ENCODE measurements around the gene PIP4K2C. TPM values are rescaled to one million over a fixed set of nuclear protein-coding genes. Genes with fewer than 3 reads are reported as not detected.
"Not testable (repeated sequence)": the region's sequence is repeated elsewhere in the genome, so short reads cannot be mapped to it uniquely, and the experiment has no call there.

PIP4K2C gene
- total and polyA plus RNA-seq, 10 of the 15 experiments (the other 5 are each of a cell fraction or from before 2014, with no cell fraction given) = 4.8 to 25.1 (median 14.9) TPM

DNA sequence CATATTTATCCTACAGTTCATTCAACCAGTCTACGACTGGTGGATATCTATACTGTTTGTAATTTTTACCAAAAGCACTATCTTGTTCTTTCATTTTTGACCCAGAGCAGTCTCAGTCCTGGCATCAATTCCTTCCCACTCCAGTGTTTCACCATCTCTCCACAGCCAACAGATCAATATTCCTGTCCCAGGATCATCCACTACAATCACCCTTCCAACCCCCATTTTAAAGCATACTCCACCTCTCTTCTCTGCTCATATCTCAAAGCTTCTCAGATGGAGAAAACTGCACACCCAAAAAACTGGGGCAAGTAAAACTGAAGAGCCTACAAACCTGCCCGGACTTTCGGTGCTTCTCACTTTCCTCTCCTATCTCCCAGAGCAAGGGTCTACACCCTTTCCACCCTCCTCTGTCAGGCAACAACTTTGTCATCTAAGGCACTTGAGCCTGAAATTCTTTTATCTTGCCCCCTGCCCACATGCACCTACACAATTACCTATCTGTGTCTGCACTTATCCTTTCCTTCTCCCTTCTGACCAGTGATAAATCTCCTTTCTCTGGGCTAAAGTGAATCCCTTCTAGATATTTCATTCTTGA lies 4.1 kb upstream of the PIP4K2C start (continued):
- no peak for TF ChIP-seq ELK1 (IDR thresholded peaks at IDR 0.05; ENCODE audit: low read depth, low read length)
- TF ChIP-seq FOXK2 (IDR thresholded peaks at IDR 0.05) = no peak

GRCh38 chr12:57588951-57589610 lies 1.9 kb upstream of the PIP4K2C start:
- intact Hi-C loops (cut with micrococcal nuclease; ENCODE audit: unreplicated experiment) = loop anchor here (10.0 kb wide), 1 partner anchor 316 kb away; no protein-coding TSS in a partner anchor
- in situ Hi-C loops (cut with MboI) = not testable (repeated sequence)

More at GRCh38 chr12:57588951-57589610, 1.9 kb upstream of the PIP4K2C start:
- ATAC-seq; BruUV-seq (replicated peaks); DNase-seq (ENCODE audit: low read depth, low spot score); RAD21 ChIA-PET (ENCODE audit: unreplicated experiment); H3K27me3 ChIP-seq (replicated peaks in 1 of 2; ENCODE audit: control insufficient read depth in 2 of 2, insufficient read depth in 2 of 2, low read length in 1 of 2); H3K4me1 ChIP-seq (ENCODE audit: control insufficient read depth, insufficient read depth, low read length); H2AFZ ChIP-seq (ENCODE audit: control insufficient read depth, low read depth, low read length); H4K20me1 ChIP-seq (ENCODE audit: control insufficient read depth, insufficient read depth); H3K9me3 ChIP-seq (replicated peaks; ENCODE audit: control insufficient read depth, insufficient read depth, low read length); H3K79me2 ChIP-seq (ENCODE audit: control insufficient read depth, insufficient read depth, low read length); H3K4me2 ChIP-seq (ENCODE audit: control insufficient read depth, insufficient read depth); H3K9ac ChIP-seq (ENCODE audit: control insufficient read depth, insufficient read depth, low read length); H3K4me3 ChIP-seq; H3K36me3 ChIP-seq (ENCODE audit: control insufficient read depth in 2 of 2, insufficient read depth in 2 of 2, low read length in 1 of 2); FAIRE-seq; H3K27ac ChIP-seq (ENCODE audit: control insufficient read depth, insufficient read depth): not testable (repeated sequence)
- SMC1A ChIA-PET (ENCODE audit: uncharacterized antibody, unreplicated experiment) = interaction anchor here (2.4 kb wide), 1 partner anchor 12 kb away, joined by 7 read pairs; no protein-coding TSS in a partner anchor
- POLR2A ChIA-PET = interaction anchor here (0.6 kb wide), 3 partner anchors 16 to 92 kb away, joined by 3 to 5 read pairs (median 3); no protein-coding TSS in a partner anchor
- 83% methylated on average over 15 of the region's 15 CpGs for WGBS (ENCODE audit: insufficient coverage, insufficient replicate concordance, low lambda C conversion rate, missing lambda C conversion rate)
- CTCF ChIA-PET = interaction anchor here (0.7 to 1.6 kb wide), 2 partner anchors 20 to 131 kb away, joined by 3 to 10 read pairs; no protein-coding TSS in a partner anchor
